DOHH2 (cell line): ENCODE data around the gene FGFBP1.

Source experiments
- H3F3A ChIP-seq: fragments of 200-600 bp; sonication (generic), shearing (Covaris generic); 2 replicates; pipeline ENCODE4 v1.6.0; 2016; ENCODE audit warnings: antibody characterized with exemption, mild to moderate bottlenecking; ENCODE audit not compliant: control insufficient read depth, insufficient read depth
- H3K27ac ChIP-seq: fragments of 200-600 bp; sonication (generic); 2 replicates; pipeline ENCODE4 v1.5.1; 2014; ENCODE audit warnings: low read depth, mild to moderate bottlenecking, low read length, moderate library complexity
- H3K27me3 ChIP-seq: fragments of 200-600 bp; sonication (generic); 2 replicates; pipeline ENCODE4 v1.6.1; 2014; ENCODE audit warnings: mild to moderate bottlenecking, low read length, mixed read lengths; ENCODE audit not compliant: control insufficient read depth
- H3K36me3 ChIP-seq: fragments of 200-600 bp; sonication (generic); 2 replicates; pipeline ENCODE4 v1.6.1; 2014; ENCODE audit warnings: mild to moderate bottlenecking, low read length, moderate library complexity, mixed read lengths; ENCODE audit not compliant: control insufficient read depth
- H3K4me1 ChIP-seq: fragments of 200-600 bp; sonication (generic); 2 replicates; pipeline ENCODE4 v1.6.1; 2014; ENCODE audit warnings: mild to moderate bottlenecking, low read length, mixed read lengths; ENCODE audit not compliant: control insufficient read depth
- H3K4me2 ChIP-seq: fragments of 200-600 bp; sonication (generic); 2 replicates; pipeline ENCODE4 v1.6.0; 2014; ENCODE audit warnings: mild to moderate bottlenecking, low read length, moderate library complexity
- H3K4me3 ChIP-seq: fragments of 200-600 bp; sonication (generic); 2 replicates; pipeline ENCODE4 v1.5.1; 2014; ENCODE audit warnings: mild to moderate bottlenecking, low read length, mixed read lengths
- H3K79me2 ChIP-seq: fragments of 200-600 bp; sonication (generic); 2 replicates; pipeline ENCODE4 v1.6.1; 2014; ENCODE audit warnings: mild to moderate bottlenecking, low read length, mixed read lengths; ENCODE audit not compliant: control insufficient read depth
- H3K9me2 ChIP-seq: fragments of 200-600 bp; sonication (generic); replicated peaks from 2 replicates; pipeline ENCODE4 v1.6.1; 2014; ENCODE audit warnings: mild to moderate bottlenecking, low read length, mixed read lengths; ENCODE audit not compliant: control insufficient read depth
- H3K9me3 ChIP-seq: fragments of 200-600 bp; sonication (generic); 2 replicates; pipeline ENCODE4 v1.6.1; 2014; ENCODE audit warnings: antibody characterized with exemption, low read length, mixed read lengths; ENCODE audit not compliant: control insufficient read depth, insufficient read depth
- H4K20me1 ChIP-seq: fragments of 200-600 bp; sonication (generic); 2 replicates; pipeline ENCODE4 v1.6.0; 2014; ENCODE audit warnings: low read depth, mild to moderate bottlenecking, antibody characterized with exemption, low read length, moderate library complexity; ENCODE audit not compliant: control insufficient read depth, insufficient read depth
- EZH2phosphoT487 ChIP-seq: fragments of 200-600 bp; sonication (generic); IDR thresholded peaks from 2 replicates; pipeline ENCODE4 v1.6.1; 2017; ENCODE audit warnings: borderline replicate concordance, mild to moderate bottlenecking, antibody characterized with exemption, low read length, moderate library complexity, mixed read lengths
- TF ChIP-seq, protein P1 (sequence below): fragments of 200-600 bp; sonication (generic); IDR thresholded peaks from one replicate; pipeline ENCODE4 v1.5.1; 2014; ENCODE audit warnings: antibody characterized with exemption, mild to moderate bottlenecking, low read depth, low read length; ENCODE audit not compliant: poor library complexity, severe bottlenecking

FGFBP1 gene

DNA sequence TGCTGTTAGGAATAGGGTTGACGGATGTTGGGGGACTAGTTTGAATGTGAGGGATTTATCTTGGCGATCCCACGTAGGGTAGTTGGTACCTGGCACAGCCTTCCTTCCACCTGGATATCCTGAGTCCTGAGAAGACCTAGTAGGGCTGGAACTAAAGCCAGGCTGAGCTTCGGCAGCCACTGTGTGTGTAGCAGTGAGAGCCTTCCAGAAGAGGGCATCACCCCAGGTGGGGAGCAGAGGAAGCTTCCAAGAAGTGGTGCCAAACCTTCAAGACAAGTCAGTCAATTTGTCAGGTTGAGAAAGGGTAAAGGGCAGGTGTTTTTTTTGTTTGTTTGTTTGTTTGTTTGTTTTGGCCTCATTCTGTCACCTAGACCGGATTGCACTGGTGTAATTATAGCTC is 25.6 kb upstream of the FGFBP1 start:
- no peak overlapping the region for H3K27ac ChIP-seq
- no peaks in the 10 kb centered on the region for H3K79me2 ChIP-seq
- H3K36me3 ChIP-seq = no peaks in the 10 kb centered on the region
- no peak overlapping the region for H3K4me2 ChIP-seq
- no peaks in the 10 kb centered on the region for H3K9me3 ChIP-seq
- peaks cover 5% of the 10 kb centered on the region; the same call in 1 of the 2 replicates for H3K27me3 ChIP-seq
- no peaks in the 10 kb centered on the region for H4K20me1 ChIP-seq
- H3F3A ChIP-seq = no peaks in the 10 kb centered on the region
- TF ChIP-seq EZH2phosphoT487 = no peak
- TF ChIP-seq, protein P1, sequence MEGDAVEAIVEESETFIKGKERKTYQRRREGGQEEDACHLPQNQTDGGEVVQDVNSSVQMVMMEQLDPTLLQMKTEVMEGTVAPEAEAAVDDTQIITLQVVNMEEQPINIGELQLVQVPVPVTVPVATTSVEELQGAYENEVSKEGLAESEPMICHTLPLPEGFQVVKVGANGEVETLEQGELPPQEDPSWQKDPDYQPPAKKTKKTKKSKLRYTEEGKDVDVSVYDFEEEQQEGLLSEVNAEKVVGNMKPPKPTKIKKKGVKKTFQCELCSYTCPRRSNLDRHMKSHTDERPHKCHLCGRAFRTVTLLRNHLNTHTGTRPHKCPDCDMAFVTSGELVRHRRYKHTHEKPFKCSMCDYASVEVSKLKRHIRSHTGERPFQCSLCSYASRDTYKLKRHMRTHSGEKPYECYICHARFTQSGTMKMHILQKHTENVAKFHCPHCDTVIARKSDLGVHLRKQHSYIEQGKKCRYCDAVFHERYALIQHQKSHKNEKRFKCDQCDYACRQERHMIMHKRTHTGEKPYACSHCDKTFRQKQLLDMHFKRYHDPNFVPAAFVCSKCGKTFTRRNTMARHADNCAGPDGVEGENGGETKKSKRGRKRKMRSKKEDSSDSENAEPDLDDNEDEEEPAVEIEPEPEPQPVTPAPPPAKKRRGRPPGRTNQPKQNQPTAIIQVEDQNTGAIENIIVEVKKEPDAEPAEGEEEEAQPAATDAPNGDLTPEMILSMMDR = peak; percentile 13
- no peaks in the 10 kb centered on the region for H3K4me1 ChIP-seq
- H3K9me2 ChIP-seq = no peaks in the 10 kb centered on the region
- H3K4me3 ChIP-seq = no peak overlapping the region

DNA sequence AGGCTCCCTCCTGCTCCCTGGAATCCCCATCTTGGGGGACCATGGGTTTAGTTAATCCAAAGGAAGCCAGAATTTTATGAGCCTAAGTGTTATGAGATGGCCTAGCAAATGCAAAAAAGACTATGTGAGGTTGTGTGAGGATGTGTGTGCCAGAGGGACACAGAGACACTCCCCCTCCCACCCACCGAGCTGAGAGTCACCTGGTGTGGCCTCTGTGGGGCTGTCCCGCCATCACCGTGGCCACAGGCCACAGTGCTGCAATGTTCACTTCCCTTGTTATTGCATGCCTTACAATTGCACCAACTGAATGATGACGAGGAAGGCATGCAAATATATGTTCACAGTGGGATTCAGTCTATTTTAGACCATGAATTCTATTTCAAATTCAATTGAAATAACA is 25.0 kb upstream of the FGFBP1 start:
- Histone ChIP-seq H3K79me2 (no peaks in the 10 kb centered on the region), H4K20me1 (no peaks in the 10 kb centered on the region), H3K27me3 (0 out of 2 replicates have a peak, but pooled peaks cover 3% of the 10 kb centered on the region), H3F3A (no peaks in the 10 kb centered on the region), H3K36me3 (no peaks in the 10 kb centered on the region), H3K4me1 (no peaks in the 10 kb centered on the region), H3K9me3 (no peaks in the 10 kb centered on the region), H3K27ac (no peak overlapping the region), H3K9me2 (no peaks in the 10 kb centered on the region), H3K4me3 (no peak overlapping the region), H3K4me2 (no peak overlapping the region)
- TF ChIP-seq, protein P1 = no peak
- no peak for TF ChIP-seq EZH2phosphoT487

- H3F3A ChIP-seq = no peaks in the 10 kb centered on the region
- no peak within 1 kb of the TSS for H3K4me2 ChIP-seq
- H4K20me1 ChIP-seq = no peaks in the 10 kb centered on the region
- no peak within 1 kb of the TSS for H3K27ac ChIP-seq
- H3K36me3 ChIP-seq = no peaks in the 10 kb centered on the region
- no peak for TF ChIP-seq EZH2phosphoT487
- TF ChIP-seq, protein P1 = peak; percentile 46
- no peak within 1 kb of the TSS for H3K4me3 ChIP-seq
- no peaks in the 10 kb centered on the region for H3K9me3 ChIP-seq
- no peaks in the 10 kb centered on the region for H3K9me2 ChIP-seq
- H3K79me2 ChIP-seq = no peaks in the 10 kb centered on the region
- H3K4me1 ChIP-seq = no peaks in the 10 kb centered on the region
- 0 out of 2 replicates have a peak, but pooled peaks cover 3% of the 10 kb centered on the region for H3K27me3 ChIP-seq
These were observed 24.5 kb upstream of the FGFBP1 start, which contains the start of gene FGFBP2 for GRCh38 chr4:15963001-15963451. FGFBP2 (minus strand) TSS chr4:15963175; CDS start chr4:15963129, 46 bp downstream.
